ENCODE results near the gene UBL4B.

The UBL4B gene

GRCh38 chr1:110125810-110126209, 13.6 kb downstream of the UBL4B start:
- Histone ChIP-seq H3K36me3 (ENCODE audit: control insufficient read depth in 2 of 2, insufficient read depth in 1 of 2, low read length in 2 of 2) (no peaks in the 10 kb centered on the region), H3K4me1 (ENCODE audit: control insufficient read depth, insufficient read depth, low read length) (no peaks in the 10 kb centered on the region), H3K4me3 (ENCODE audit: low read depth, low read length) (no peak overlapping the region), H3K9me3 (ENCODE audit: control insufficient read depth, insufficient read depth, low read depth, low read length) (no peaks in the 10 kb centered on the region), H3K27ac (ENCODE audit: extremely low read depth, low read depth, low read length) (no peak overlapping the region)
- POLR2A ChIA-PET, result no interaction called here
- no peak for TF ChIP-seq SETDB1 (IDR thresholded peaks at IDR 0.05; ENCODE audit: insufficient read length, low read length)
- no peak for TF ChIP-seq ZNF148 (tag by site-specific recombination; IDR thresholded peaks at IDR 0.05; ENCODE audit: borderline replicate concordance)
- TF ChIP-seq ZBTB7A (tag by site-specific recombination; IDR thresholded peaks at IDR 0.05; ENCODE audit: low read depth), result no peak
- TF ChIP-seq ELK4 (IDR thresholded peaks at IDR 0.05; ENCODE audit: borderline replicate concordance, low read depth, low read length), result no peak
- no peak for TF ChIP-seq GLI2 (tag by site-specific recombination; IDR thresholded peaks at IDR 0.05; ENCODE audit: borderline replicate concordance, low read depth)
- no peak for TF ChIP-seq ZBTB26 (tag by site-specific recombination; optimal IDR thresholded peaks at IDR 0.05)
- no peak for TF ChIP-seq ZNF354C (tag by site-specific recombination; IDR thresholded peaks at IDR 0.05; ENCODE audit: borderline replicate concordance, low read depth)
- no peak for TF ChIP-seq ZNF132 (tag by site-specific recombination; IDR thresholded peaks at IDR 0.05; ENCODE audit: borderline replicate concordance)
- no peak for TF ChIP-seq ZNF426 (tag by site-specific recombination; IDR thresholded peaks at IDR 0.05)
- CTCF ChIA-PET, result interaction anchor here (0.6 to 2.2 kb wide), 4 partner anchors 10 to 764 kb away, joined by 3 to 17 read pairs (median 4); no protein-coding TSS in a partner anchor

DNA sequence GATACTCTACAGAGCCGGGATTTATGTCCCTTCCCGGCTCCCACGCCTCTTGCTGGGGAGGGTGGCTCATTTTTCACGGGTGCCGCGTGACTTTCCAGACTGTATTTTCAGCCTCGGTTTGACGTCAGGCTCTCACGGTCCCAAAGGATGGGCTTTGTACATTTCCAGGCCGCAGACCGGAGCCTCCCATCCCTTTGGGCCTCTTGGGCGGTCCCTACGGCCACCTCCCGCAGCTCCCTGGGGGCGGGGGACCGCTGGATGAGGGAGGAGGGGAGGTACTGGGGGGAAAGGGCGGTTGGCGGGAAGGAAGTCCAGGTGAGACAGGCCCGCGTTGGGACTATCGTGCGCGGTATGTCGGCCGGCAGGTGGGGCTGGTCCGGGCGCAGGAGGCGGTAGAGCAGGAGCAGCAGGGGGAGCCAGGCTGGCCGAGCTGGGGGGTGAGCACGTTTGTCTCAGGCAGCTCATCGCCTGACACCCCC, 17.9 kb downstream of the UBL4B start:
- H3K4me3 ChIP-seq (ENCODE audit: low read depth, low read length), result no peak overlapping the region
- TF ChIP-seq KLF10 (tag by site-specific recombination; IDR thresholded peaks at IDR 0.05) (no peak), ZSCAN23 (tag by site-specific recombination; IDR thresholded peaks at IDR 0.05) (no peak), ZNF341 (tag by site-specific recombination; IDR thresholded peaks at IDR 0.05; ENCODE audit: low read depth) (no peak)
- POLR2A ChIA-PET, result no interaction called here
- no peak overlapping the region for H3K27ac ChIP-seq (ENCODE audit: extremely low read depth, low read depth, low read length)
- no peaks in the 10 kb centered on the region for H3K4me1 ChIP-seq (ENCODE audit: control insufficient read depth, insufficient read depth, low read length)
- no peaks in the 10 kb centered on the region for H3K36me3 ChIP-seq (ENCODE audit: control insufficient read depth in 2 of 2, insufficient read depth in 1 of 2, low read length in 2 of 2)
- CTCF ChIA-PET, result no interaction called here
- H3K9me3 ChIP-seq (ENCODE audit: control insufficient read depth, insufficient read depth, low read depth, low read length), result no peaks in the 10 kb centered on the region

GRCh38 chr1:110130989-110131388, 18.7 kb downstream of the UBL4B start:
- Histone ChIP-seq H3K36me3 (ENCODE audit: control insufficient read depth in 2 of 2, insufficient read depth in 1 of 2, low read length in 2 of 2) (no peaks in the 10 kb centered on the region), H3K9me3 (ENCODE audit: control insufficient read depth, insufficient read depth, low read depth, low read length) (no peaks in the 10 kb centered on the region), H3K4me3 (ENCODE audit: low read depth, low read length) (no peak overlapping the region), H3K27ac (ENCODE audit: extremely low read depth, low read depth, low read length) (no peak overlapping the region), H3K4me1 (ENCODE audit: control insufficient read depth, insufficient read depth, low read length) (no peaks in the 10 kb centered on the region)
- CTCF ChIA-PET, result no interaction called here
- POLR2A ChIA-PET, result no interaction called here
- no peak for TF ChIP-seq ZNF311 (tag by site-specific recombination; IDR thresholded peaks at IDR 0.05; ENCODE audit: borderline replicate concordance)
- no peak for TF ChIP-seq ZNF624 (tag by site-specific recombination; IDR thresholded peaks at IDR 0.05)
- TF ChIP-seq ZNF398 (tag by site-specific recombination; IDR thresholded peaks at IDR 0.05), result no peak
- TF ChIP-seq ZNF202 (tag by site-specific recombination; IDR thresholded peaks at IDR 0.05; ENCODE audit: borderline replicate concordance), result no peak
- TF ChIP-seq ZNF785 (tag by site-specific recombination; IDR thresholded peaks at IDR 0.05), result no peak
- no peak for TF ChIP-seq ZNF677 (tag by site-specific recombination; IDR thresholded peaks at IDR 0.05)
- TF ChIP-seq IKZF3 (tag by site-specific recombination; IDR thresholded peaks at IDR 0.05), result no peak
- TF ChIP-seq ZNF266 (tag by site-specific recombination; IDR thresholded peaks at IDR 0.05; ENCODE audit: low read depth), result no peak
- no peak for TF ChIP-seq ZNF501 (tag by site-specific recombination; IDR thresholded peaks at IDR 0.05)
- no peak for TF ChIP-seq ZBTB1 (tag by site-specific recombination; IDR thresholded peaks at IDR 0.05)
- no peak for TF ChIP-seq OSR2 (tag by site-specific recombination; IDR thresholded peaks at IDR 0.05)
- TF ChIP-seq RBAK (tag by site-specific recombination; IDR thresholded peaks at IDR 0.05), result no peak
- no peak for TF ChIP-seq ZNF558 (tag by site-specific recombination; IDR thresholded peaks at IDR 0.05)
- no peak for TF ChIP-seq ZNF596 (tag by site-specific recombination; IDR thresholded peaks at IDR 0.05)
- TF ChIP-seq ZNF121 (tag by site-specific recombination; IDR thresholded peaks at IDR 0.05), result no peak
- TF ChIP-seq GLI4 (tag by site-specific recombination; IDR thresholded peaks at IDR 0.05), result no peak

Data from HEK293 (cell line).